Measurements from ENCODE around the gene ALPL.
"Not testable (repeated sequence)": the region's sequence is repeated elsewhere in the genome, so short reads cannot be mapped to it uniquely, and the experiment has no call there.

The ALPL gene

DNA sequence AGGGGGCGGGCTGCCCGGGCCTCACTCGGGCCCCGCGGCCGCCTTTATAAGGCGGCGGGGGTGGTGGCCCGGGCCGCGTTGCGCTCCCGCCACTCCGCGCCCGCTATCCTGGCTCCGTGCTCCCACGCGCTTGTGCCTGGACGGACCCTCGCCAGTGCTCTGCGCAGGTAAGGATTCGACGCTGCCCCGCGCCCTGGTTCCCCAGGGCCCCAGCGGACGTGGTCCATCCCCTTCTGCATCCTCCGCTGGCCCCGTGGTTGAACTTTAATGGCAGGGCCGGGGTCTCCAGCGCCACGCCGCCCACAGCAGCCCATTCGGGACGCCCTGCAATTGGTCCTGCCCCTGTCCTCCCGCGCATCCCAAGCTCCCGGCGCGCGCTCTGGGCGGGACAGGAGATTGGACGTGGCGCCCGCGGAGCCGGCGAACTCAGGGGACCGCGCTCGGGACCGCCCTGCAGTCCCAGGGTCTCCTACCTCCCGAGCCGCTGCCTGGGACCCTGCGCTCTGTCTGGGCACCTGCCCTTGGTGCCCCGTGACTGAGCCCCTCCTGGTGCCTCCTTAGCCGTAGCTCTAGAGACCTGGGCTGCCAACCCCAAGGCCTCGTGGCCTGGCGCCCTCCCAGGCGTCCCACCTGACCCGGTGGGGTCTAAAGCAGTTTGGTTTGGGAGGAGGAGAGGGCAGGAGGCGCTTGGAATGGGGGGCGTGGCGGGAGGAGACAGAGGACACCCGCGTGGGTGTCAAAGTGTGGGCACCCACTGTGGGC, at the start of gene ALPL:
Gene ALPL, plus strand, starts transcription at position 73 of the 762 bp plus-strand sequence. CDS start 44,659 bp downstream, outside the sequence.
- no peak for DNase-seq

DNA sequence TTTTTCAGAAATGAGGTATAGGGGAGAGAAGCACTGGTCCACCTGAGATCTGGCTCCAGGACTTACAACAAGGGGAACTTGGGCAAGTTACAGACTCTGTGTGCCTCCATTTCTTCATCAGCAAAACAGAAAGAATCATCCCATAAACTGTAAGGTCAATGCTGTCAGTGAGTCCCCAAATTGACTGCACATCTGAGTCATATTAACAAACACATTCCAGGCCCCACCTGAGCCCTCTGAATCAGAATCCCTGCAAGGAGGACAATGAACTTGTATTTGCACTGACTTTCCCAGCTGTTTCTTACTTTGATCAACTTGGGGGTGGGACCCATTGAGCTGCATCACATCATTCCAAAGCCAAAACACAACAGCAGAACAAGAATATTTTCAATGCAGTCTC, 44.1 kb upstream of the ALPL start:
- DNase-seq = not testable (repeated sequence)

DNA sequence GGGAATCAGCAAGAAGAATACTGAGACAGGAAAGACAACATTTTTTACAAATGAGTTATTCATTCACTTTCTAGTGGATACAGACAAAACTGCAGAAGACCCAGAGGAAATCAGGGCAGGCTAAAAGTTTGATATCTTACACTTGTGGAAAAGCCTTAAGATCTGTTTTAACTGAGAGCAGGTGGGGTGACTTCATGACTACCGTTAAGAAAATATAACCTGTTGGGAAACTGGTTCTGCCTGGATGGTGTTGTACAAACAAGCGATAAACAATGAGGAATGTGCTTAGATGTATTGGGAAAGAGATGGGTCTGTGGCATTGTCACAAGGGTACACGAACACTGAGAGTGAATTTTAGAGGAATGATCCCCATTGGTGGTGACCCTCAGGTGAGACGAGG, 41.3 kb upstream of the ALPL start:
- DNase-seq = not testable (repeated sequence)

DNA sequence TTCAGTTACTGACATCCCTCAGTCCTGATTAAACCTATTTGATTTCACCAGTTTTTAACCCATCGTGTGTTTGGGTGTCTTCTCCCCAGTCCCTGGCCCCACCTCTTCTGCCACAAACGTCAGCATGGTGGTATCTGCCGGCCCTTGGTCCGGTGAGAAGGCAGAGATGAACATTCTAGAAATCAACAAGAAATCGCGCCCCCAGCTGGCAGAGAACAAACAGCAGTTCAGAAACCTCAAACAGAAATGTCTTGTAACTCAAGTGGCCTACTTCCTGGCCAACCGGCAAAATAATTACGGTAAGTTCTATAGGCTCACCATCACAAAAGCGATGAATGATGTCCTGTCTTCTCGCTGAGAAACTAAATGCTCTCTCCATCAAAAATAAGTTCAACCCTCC, 40.6 kb upstream of the ALPL start:
- no peak for DNase-seq

DNA sequence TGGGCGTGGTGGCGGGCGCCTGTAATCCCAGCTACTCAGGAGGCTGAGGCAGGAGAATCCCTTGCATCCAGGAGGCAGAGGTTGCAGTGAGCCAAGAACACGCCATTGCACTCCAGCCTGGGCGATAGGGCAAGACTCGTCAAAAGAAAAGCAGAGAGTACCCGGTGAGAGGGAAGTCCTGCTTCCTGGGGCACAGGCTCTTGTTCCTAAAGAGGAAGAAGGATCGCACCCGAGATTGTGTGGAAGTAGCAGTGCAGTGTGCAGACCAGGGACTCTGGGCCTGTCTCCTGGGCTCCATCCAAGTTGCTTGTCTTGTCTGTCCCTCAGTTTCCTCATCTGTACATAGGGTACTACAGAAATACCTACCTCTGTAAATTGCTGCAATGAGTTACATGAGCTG, 39.6 kb upstream of the ALPL start:
- DNase-seq = no peak

DNA sequence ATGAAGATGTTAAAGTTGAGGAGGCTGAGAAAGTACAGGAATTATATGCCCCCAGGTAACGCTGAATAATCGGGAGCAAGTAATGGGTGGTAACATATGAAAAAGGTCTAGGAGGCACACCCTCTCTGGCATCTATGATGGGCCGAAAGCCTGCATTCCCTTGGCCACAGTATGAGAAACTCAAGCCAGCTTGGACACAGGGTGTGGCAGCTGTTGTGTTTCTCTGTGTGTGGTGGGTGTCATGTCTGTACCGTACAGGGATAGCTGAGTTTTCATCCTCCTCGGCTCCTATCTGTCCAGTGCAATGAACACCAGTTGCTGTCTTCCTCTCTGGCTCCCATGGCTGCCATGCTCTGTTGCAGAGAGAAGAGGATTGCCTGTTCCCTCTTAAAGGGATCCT, 36.4 kb upstream of the ALPL start:
- DNase-seq = no peak

DNA sequence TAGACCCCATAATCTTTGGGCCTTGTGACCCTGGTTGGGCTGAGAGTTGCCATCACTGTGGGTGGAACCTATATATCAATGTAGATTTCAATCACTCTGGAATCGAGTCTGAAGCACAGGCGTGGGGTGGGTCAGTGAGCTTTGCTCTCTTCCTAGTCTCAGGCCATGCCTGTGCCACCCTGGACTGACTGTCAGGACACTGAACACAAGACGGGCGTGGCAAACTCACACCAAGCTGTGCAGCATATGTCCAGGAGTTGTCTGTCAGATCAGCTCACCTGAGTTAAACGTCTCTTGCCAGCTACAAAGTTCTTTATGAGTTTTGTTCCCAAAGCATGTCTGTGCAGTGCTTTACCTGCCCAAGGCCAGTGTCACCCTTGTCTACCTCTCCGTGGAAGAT, 30.9 kb upstream of the ALPL start:
- DNase-seq = no peak

DNA sequence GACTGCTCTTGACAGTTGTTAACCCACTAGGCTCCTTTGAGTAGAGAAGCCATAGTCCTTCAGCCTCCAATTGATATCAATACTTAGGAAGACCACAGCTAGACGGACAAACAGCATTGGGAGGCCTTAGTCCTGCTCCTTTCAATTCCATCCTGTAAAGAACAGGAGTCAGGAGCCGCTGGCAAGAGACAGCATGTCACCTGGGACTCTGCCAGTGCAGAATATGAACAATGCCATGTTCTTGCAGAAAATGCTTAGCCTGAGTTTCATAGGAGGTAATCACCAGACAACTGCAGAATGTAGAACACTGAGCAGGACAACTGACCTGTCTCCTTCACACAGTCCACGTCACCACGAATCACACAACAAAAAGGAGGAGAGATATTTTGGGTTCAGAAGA, 25.3 kb upstream of the ALPL start:
- not testable (repeated sequence) for DNase-seq

DNA sequence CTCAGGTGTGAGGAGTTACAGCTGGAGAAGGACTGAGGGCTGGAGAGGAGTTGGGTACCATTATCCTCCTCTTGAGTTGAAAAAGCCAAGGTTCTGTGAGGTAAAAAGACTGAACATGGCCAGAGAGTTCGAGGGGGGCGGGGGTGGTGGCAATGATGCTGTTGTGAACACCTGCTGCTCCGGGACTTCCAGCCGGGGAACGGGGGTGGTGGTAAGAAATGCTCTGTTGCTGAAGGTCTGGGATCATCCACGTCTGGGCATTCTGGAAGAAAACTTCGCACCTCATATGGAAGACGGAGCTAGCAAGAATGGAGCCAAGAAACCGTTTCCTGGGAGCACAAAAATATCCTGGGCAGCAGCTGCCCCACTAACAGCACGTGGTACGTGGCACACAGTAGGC, 20.1 kb upstream of the ALPL start:
- DNase-seq = no peak

DNA sequence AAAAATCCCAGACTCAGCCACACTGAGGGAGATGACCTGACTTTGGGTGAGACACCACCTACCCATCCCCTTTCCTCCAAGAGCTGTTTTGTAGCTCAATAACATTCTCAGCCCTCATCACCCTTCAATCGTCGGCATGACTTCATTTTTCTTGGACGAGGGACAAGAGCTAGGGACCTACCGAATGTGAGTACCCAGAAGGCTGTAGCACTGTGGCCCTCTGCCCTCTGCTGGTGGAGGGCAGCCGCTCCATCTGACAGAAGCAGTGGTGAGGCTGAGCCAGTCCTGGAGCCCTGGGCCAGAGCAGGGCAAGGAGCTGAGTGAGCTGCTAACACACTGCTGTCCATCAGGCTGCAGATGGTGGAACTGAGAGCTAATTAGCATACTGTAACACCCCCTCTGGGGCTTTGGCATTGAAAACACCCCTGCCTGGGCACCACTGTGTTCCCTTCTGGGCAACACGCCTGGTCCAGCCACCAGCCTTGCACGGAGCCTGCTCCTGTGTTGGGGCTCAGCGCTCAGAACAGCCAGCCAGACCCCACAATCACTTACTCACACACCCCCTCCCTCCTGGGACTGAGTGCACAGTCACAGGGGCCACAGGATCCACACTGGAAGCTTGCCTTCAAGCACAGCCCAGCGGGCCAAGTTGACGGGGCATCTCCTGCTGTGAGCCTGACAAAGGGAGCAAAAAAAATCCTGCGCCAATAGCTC, 18.3 kb upstream of the ALPL start:
- DNase-seq = no peak

DNA sequence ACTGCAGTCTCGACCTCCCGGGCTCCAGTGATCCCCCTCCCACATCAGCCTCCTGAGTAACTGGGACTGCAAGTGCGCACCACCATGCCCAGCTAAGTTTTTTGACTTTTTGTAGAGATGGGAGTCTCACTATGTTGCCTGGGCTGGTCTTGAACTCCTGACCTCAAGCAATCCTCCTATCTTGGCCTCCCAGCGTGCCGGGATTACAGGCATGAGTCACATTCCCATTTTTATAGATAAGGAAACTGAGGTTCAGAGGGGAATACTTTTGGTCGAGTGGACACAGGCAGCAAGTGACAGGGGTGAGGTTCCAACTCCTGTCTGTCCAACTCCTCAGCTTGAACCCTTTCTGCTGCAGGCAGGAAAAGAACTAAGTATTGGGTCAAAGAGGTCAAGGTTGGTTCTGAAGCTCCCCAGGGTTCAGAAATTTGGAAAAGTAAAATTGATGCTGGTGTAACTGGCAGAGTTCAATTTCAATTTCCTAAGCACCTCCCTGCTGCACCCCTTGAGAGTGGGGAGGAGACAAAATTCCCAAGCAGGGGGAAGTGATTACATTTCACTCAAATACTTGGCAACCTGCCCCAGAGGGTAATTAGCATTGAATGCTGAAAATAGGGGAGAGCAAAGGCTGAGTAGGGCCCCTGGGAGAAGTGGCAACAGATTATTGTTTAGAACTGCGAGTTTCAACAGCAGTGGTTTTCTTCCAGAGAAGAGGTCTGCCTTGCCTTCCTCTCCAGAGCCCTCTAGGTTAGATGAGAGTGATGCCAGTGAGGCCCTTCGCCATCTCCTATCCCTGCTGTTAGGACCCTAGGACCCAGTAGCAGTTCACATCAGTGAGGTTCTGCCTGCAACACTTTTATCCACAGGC, 17.5 kb upstream of the ALPL start:
- no peak for DNase-seq

DNA sequence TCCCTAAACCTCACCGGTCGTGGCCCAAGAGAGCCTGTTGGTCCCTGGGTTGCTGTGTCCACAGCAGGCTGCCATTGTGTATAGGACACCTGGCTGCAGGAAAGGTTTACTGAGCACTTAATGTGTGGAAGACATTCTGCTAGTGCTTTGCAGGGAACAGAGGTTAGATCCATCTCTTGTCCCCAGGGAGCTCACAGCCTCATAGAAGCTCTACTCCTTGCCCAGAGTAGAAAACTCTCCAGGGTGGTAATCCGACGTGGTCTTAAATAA, 16.9 kb upstream of the ALPL start:
- DNase-seq = no peak

DNA sequence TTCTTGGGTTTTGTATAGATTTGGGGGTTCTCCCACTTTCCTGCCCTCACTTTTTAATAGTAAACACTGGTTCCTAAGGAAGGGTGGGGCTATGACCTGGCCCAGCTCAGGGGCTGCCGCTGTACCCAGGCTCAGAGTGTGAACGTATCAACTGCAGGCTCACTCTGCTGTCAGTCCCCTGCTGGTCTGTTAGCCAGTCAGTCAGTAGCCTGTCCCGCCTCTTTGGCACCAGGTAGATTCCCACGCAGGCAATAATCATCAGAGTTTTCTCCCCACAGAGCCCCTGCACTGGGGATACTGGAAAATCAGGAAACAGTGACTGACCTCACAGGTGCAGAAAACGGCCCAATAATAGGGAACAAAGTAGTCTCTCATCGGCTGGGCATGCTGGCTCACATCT, 15.0 kb upstream of the ALPL start:
- no peak for DNase-seq

DNA sequence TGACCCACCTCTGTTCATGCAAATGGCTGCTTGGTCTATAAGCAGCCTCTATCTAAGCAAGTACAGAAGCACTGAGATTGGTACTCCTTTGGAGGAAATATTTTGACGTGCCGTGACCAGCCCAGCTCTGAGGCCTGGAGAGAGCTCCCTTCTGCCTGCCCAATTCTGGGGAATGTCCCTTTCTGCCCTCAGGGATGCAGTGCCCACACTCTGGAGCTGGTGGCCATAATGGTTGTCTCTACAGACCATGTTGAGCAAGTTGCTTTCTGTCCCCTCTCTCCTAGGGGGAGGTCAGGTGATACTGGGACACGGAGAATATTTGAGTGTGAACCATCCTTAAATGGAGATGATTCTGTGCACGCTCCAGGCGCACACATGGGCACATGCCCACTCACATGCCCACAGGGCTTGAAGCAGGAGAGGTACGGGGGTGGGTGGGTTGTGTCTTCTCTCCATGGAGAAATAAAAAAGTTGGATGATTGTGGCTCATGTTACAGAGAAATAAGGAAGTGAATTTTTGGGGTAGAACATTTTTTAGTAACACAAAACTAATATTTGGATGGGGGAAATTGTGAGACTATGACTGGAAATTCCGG, 13.9 kb upstream of the ALPL start:
- DNase-seq = no peak

DNA sequence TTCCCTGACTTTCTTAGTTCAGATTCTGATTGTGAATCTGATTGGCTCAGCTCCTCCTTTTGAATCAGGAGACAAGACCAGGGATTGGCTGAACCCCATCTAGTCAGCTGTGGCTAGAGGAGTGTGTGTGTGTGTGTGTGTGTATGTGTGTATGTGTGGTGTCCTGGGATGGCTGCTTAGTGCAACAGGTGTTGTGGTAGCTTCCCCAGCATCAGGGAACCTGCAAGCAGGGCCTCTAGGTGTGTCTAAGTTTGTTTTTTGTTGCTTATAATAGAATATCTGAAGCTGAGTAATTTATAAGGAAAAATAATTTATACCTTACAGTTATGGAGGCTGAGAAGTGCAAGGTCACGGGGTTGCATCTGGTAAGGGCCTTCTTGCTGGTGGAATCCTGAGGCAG, 13.2 kb upstream of the ALPL start:
- DNase-seq = no peak

DNA sequence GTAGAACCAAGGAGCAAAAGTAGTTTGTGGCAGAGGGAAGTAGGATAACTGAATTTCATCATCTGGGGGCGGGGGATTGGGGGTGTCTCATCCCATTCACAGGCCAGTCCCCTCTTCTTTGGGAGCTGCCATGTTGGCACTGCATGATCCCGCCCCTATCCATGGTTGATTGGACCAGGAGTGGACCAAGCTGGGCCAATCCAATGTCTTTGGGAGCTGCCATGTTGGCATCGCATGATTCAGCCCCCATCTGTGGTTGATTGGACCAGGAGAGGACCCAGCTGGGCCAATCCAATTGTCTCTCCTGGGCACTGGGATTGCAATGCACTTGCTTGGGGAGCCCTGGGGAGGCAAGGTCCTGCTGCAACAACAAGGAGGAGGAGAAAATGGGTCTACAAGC, 12.3 kb upstream of the ALPL start:
- DNase-seq = no peak

DNA sequence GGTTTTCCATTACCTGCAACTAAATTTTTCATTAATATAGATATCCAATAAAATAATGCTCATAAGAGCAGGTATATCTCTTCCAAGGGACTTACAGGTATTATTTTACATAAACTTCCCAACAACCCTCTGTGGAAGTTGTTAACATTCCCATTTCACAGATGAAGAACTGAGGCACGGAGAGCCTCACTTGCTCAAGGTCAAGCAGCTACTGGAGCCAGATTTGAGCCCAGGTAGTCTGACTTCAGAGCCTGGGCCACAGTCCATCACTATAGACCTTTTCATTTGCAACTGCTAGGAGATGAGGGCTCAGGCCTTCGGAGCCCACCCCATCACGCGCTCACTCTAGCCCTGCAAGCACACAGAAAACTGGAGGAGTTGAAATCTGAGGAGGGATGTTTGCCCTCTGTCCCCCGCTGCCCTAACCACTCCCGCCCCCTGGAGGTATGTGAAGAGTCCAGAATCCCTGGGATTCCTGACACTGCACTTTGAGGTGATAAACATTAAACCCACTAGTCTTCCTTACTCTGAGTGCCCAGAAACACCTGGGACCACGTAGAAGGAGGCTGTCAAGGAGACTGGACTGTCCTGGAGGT, 11.7 kb upstream of the ALPL start:
- DNase-seq = no peak

DNA sequence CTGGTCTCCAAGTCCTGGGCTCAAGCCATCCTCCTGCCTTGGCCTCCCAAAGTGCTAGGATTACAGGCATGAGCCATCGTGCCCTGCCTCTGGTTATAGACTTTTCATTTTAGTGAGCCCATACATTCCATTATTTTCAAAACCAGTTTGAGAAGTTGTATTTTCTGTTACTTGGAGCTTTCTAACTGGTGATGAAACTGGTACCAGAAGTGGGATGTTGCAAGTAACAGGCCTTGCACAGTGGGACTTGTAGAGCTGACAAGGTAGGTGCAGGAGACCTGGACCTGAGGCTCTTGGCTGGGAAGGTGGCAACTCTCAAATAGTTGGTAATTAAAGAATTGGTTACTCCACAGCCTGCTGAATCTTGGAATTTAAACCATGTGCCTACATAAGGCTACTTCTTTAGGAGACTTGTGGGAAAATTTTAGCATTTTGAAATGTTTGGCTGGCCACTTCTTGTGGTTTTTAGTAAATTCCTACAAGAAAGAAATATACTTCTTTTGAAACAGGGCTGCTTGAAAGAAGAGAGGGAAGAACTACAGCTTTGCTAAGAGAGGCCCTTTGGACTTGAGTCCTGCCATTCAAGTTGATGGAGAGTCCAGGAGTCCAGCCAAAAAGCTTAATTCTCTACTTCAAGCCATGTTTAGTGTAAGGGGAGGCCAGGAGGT, 9.8 kb upstream of the ALPL start:
- no peak for DNase-seq

DNA sequence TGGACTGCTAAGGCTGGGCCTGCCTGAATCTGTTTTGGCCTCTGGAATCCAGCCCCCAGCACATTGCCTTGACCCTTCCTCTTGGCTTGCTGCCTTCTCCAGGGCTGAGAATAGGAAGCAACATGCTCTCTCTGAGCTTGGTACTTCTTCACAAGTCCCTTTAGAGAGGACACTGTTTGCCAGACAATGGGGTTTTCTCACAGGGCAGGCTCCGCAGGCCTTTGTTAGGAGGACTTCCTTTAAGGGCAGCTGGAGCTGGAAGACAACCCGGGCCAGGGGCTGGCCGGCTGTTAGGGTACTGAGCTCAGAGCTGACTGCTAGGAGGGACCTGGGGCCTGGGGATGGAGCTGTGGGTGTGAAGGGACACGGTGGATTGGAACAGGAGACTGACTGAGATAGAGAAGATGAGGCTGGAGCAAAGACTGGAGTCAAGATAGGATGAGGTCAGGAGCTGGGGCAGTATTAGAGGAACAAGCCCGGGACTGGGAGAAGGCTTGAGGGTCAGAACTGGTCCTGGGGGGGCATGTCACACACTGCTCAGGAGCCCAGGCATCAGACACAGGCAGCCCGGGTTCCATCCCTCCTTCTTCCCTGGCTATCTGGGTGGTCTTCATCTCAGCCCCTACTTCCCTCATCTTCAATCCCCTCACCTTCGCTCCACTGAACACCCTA, 5.4 kb upstream of the ALPL start:
- no peak for DNase-seq

DNA sequence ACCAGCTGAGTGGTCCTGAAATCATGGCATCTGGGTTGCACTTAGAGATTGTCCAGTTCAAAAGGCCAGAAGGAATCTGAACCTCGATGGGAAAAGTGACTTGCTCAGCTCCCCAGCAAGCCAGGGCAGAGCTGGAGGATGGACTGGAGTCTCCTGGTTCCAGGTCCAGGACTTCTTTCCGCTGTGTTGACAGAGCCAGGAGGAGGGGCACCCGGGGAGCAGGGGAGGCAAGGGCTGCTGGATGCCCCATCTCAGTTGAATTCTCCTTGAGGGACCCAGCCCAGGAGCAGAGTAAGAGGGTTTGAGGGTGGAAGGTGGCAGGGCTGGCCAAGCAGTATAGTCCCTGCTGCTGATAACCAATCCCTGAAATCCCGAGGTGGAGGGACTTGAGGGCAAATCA, 2.4 kb upstream of the ALPL start:
- DNase-seq = no peak

DNA sequence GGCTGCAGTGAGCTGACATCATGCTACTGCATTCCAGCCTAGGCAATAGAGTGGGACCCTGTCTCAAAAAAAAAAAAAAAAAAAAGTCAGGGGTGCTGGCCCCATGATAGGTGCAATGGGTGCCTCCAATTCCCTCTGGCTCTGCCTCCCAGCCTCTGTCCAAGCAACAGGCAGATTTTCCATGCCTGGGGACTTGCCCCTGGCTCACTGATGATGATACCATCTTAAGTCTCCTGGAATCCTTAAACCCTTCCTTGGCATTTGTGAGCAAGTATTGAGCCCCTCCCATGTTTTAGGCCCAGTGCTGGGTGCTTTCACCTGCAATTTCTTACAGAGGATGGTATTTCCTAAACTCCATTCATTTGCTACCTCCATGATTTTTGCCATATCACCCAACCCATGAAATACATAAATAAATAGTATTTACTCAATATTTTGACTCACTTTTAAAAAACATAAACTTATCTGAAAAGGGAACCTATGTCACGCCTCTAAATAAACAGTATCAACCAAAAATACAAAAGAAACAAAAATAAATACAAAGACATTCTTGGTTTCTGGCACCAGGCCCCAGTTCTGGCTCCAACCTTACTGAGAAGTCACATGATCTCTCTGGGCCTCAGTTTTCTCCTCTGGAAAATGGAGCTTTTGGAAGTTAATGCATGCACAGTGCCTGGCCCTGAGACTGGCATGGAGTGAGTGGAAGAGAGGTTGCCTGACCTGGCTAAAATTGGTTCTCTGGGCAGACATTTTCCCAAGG, 1.5 kb upstream of the ALPL start:
- DNase-seq = no peak
